ENCODE measurements around the gene FAM229B. TPM values are rescaled to one million over a fixed set of nuclear protein-coding genes. Genes with fewer than 3 reads are reported as not detected.

FAM229B gene
- total RNA-seq, 2 donors from 2014 or later: 47.6 to 49.4 TPM

DNA sequence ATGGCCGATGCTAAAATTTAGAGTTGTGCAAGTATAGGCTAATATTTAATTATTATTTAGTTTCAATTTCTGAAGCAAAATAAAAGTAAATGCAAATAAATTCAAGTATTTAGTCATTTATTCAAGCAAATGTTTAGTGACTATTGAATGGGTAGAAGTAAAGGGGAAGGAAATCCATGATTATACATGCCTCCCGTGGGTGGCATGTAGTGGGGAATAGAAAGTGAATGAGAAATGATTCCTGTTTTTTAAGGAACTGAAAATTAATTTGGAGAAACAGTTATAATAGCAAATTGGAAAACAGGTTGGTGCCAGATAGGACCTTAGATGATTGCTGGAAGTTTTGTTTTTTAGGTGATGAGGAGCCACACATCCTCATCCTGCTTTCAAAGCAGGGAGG is 35.4 kb downstream of the FAM229B start:
- ATAC-seq (no peak), DNase-seq (no peak)
- intact Hi-C loops (cut with DNase I): no loop called here

DNA sequence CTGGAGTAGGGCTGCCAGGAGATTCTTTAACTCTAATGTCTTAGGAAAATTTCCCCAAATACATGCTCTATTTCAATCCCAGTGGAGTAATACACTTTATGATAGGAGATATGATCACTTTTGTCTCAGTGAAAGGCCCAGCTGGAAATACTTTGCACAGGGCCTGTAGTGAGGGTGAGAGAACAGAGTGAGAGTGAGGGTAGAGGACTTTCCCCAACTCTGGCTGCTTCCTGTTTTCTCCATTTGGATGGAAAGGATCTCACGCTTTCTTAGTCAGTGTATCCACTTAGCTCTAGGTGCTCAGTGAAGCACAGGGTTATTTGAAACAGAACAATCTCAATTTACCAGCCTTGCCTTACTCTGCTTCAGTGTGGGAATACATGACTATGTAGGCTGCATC is 36.6 kb downstream of the FAM229B start:
- ATAC-seq (no peak), DNase-seq (no peak)
- intact Hi-C loops (cut with DNase I): no loop called here

DNA sequence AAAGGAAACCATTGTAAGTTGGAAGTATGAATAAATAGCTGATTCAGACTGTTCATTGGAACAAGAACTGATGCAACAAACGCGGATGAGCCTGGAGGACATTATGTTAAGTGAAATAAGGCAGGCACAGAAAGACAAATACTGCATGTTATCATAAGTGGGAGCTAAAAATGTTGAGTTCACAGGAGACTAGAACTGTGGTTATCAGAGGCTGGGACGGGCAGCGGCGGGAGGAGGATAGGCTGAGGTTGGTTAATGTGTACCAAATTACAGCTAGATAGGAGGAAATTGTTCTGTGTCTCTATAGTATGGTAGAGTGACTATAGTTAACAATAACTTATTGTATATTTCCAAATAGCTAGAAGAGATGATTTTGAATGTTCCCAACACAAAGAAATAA is 40.8 kb downstream of the FAM229B start:
- no peak for DNase-seq
- intact Hi-C loops (cut with DNase I): no loop called here
- peak in 1 of 2 donors; percentile 43 for ATAC-seq

DNA sequence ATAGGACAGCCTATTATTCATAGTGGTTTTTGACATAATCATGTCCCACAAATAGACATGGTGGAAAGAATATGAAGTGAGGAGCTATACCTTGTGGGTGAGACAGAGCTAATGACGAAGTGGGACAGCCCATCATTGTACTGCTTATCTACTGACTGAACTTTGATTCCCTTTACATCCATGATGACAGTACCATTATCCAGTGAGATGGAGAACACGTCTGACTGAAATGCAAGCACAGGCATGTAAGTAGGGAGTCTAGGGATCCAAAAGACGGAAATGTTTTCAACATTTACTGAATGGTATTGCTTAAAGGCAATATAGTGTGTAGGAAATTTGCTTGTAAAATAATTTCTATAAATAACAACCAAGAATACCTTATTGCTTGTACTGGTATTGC is 43.5 kb downstream of the FAM229B start:
- ATAC-seq: no peak
- no peak for DNase-seq
- intact Hi-C loops (cut with DNase I): loop anchor here in 1 of 2 donors (10.0 kb wide), 1 partner anchor 56 kb away; no protein-coding TSS in a partner anchor

DNA sequence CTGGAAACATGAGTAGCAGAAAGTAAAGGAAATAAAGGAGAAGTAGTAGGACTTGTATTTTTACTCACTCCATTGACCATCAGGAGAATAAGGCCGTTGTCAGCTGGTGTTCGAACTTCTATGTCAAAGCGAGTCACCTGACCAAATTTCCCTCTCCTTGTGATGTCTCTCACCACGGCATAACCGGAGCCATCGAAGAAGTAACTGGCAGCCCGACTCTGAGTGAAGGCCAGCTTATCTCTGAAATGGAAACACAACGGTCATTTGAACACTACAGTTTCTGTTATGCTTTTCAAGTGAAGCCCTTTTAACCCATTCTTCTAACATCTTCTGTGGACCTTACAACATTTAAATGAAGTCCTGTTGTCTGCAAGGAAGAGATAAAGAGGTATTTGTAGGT is 51.7 kb downstream of the FAM229B start:
- intact Hi-C loops (cut with DNase I): loop anchor here in 1 of 2 donors (10.0 kb wide), 1 partner anchor 64 kb away; no protein-coding TSS in a partner anchor
- ATAC-seq: no peak
- DNase-seq: no peak

DNA sequence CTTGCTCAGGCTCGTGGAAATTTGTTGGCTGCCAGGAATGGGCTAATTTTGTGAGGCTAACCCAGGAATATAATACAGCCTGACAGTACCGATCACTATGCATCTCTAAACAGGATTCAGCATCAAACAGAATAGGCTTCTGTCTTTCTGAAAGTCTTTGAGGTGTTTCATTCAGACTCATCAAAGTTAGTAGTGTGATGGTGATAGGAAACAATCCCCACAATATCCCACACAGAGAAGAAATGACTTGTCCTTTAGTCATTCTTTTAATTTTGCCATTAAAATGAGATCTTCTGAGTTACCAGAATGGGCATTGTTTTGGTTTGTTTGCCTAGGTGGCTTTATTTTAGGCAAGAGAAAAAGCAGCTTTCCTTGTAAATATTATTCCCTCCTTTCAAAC is 54.3 kb downstream of the FAM229B start:
- intact Hi-C loops (cut with DNase I): no loop called here
- ATAC-seq (no peak), DNase-seq (no peak)

DNA sequence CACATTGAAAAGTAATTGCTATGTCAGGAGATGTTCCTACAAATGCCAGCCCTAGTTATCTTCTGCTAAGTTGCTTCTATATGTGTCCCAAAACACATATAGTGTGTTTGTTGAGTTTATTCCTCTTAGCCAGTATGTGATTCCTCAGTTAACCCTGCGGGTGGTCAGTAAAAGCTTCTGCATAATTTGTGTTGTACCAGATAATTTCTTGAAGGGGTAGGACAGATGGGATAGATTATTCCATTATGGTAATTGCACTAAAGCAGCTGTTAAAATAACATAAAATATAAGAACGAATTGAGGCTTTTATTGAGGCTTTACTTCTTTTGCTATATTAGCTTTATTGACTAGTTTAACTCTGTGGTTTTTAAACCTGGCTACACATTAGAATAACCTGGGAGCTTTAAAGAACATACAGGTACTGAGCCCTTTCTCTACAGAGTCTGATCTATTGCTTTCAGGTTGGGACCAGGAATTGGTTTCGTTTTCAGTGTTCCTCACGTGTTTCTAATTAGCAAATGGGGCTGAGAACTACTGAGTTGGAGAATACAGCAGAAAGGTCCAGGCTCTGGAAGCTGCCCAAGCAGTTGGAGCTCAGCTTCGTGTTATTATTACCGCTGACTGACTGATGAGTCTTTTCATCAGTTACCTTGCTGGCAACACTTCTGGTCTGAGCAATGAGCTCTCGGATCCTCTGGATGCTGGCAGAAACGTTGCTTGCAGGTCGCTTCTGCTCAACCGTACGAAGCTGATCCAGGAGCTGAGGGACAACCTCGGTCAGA is 56.9 kb downstream of the FAM229B start:
- intact Hi-C loops (cut with DNase I): no loop called here
- DNase-seq: no peak
- no peak for ATAC-seq

DNA sequence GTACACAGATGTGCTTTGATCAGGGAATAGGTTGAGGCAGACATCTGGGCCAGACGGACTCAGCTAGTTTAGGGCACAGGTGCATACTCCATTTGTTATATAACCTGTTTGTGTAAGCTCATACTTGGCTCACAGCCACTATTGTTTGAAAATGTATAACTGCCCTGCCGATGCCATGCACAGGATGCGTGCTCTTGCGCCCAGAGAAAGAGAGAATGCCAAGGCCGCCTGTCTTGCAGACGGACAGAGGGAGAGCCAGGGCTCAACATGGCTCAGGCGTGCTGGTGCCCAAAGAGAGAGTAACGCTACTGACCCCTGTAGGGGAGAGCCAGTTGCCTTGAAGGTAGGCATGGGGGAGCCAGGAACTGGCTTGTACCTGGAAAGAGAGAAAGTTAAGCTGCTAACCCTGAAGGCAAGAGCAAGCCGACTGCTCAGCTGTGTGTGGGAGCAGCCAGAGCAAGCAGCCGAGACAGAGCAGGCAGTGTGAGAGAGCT is 57.7 kb downstream of the FAM229B start:
- DNase-seq (no peak), ATAC-seq (no peak)
- intact Hi-C loops (cut with DNase I): no loop called here

DNA sequence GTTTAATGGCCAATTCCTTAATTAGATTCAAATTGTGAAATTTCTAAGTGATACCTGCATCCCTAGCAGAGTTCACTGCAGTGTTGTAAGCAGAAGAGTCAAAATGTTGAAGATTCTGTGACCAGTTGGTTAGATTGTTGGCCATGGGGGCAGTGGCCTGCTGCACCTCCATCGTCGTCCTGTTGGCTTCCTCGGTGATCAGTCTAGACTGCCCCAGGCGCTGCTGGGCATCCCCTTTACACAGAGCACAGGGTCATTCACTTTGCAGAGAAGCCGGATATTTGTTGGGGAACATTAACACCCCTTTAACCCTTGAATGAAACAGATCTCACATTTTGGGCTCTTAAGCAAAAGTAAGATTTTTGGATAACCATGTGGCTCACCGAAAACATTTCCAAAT is 60.7 kb downstream of the FAM229B start:
- intact Hi-C loops (cut with DNase I): no loop called here
- ATAC-seq: no peak
- DNase-seq: no peak

DNA sequence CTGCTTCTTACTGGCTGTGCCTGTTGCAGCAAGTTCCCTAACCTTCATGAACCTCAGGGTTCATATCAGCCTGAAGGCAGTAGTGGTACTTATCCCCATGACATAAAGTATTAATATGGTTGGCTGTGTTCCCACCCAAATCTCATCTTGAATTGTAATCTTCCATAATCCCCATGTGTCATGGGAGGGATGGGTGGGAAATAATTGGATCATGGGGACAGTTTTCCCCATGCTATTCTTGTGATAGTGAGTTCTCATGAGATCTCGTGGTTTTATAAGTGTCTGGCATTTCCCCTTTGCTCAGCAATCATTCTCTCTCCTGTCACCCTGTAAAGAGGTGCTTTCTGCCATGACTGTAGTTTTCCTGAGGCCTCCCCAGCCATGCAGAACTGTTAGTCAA is 61.8 kb downstream of the FAM229B start:
- DNase-seq (no peak), ATAC-seq (no peak)
- intact Hi-C loops (cut with DNase I): no loop called here

DNA sequence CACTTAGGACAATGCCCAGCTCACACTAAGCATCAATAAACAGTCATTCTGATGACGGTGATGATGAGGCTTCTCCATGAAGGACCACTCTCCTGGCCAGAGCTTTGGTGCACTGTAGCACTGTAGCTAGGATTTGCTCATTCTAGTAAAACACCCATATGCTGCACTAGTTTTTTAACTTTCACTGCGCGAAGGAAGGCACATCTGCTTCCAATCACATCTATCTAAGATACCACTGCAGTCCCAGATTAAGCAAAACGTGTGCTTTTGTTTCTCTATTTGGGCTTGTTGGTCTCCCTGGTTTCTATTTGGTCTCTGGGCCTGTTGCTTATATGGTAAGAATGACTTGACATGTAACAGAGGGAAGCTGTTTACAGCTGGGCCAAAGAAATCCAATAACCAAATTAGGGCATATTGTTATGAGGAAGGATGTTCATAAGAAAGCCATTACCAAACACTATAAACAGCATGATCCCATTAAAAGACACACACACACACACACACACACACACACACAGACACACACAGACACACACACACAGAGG is 62.4 kb downstream of the FAM229B start:
- no peak for DNase-seq
- intact Hi-C loops (cut with DNase I): no loop called here
- ATAC-seq: peak; percentile 53 to 71

DNA sequence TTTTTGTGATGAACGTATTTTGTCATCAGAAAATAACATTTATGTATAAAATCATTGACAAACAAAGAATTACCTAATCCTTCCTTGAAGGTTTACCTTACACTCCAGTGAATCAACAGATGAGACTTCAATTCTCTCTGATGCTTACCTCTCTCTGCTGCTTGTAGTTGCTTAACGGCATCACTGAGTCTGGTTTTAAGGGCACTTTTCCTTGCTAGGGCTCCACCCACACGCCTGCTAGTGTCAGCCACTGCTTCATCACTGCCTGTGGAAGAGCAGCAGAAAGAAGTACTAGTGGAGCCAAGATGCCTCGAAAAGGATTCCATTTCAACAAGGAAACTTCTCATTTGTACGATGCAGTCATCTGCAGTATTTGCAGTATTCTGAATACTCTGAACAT is 63.0 kb downstream of the FAM229B start:
- intact Hi-C loops (cut with DNase I): no loop called here
- ATAC-seq (peak; percentile 47 to 54), DNase-seq (no peak)

Other genes with a start within 250 kb of the FAM229B start
- 10 to 100 TPM; 60.4 to 75.8 TPM for gene FYN, start 214.1 kb upstream of the FAM229B start, total RNA-seq
- not detected for gene CCN6, start 33.5 kb upstream of the FAM229B start, total RNA-seq
- gene TUBE1, start 109 bp upstream of the FAM229B start, total RNA-seq: 10 to 100 TPM; 18.4 to 23.1 TPM
- 10 to 100 TPM; 63.7 to 87.8 TPM for gene LAMA4, start 167.0 kb downstream of the FAM229B start, total RNA-seq

All from left cardiac atrium (tissue), 4 donors.